Hematopoietic multipotent progenitor cell treated with erythropoietin and hydrocortisone succinate and interleukin-3 and kit ligand, for 4 days (in vitro differentiated cells): ENCODE data around the gene HPCAL1.
A peak's percentile ranks its signal among the peaks of the same experiment; 100 is the strongest.

ENCODE experiments used
- DNase-seq: peaks from one replicate; pipeline ENCODE4 v3.0.0-alpha.2; 2015

HPCAL1 gene

DNA sequence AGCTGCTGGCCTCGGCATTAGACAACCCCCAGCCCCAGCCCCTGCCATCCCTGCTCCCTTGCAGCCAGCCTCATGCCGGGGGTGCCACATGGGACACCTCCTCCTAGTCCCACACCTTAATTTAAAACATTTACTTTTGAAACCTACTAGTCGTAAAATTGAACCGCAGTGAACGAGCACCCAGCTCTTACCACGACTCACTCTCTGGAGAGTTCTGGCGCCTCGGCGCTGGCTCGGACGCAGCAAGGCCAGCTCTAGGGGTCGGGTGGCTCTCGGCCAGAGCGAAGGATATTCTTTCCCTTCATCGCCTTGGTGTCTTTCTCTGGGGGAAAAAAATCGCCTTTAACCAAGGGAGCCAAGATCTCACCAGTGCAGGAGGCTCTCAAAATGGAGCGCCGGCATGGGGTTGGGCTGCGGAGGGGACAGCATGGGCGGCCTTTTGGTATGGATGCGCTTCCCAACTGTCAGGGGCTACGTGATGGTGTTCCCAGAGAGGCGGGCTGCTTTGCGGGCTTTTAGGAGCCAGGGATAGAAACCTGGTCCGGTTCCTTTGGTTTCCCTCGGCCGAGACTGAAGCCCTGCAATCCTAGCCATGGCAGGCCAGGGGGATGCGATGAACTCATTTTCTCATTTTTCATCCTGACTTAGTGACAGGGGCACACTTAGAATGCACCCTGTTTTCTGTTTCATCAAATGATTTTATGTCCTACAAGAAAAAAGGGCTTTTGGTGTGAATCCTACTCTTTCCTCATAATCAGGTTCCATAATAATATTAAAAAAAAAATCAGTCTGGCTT lies 2.0 kb downstream of the HPCAL1 start:
- DNase-seq = no peak

DNA sequence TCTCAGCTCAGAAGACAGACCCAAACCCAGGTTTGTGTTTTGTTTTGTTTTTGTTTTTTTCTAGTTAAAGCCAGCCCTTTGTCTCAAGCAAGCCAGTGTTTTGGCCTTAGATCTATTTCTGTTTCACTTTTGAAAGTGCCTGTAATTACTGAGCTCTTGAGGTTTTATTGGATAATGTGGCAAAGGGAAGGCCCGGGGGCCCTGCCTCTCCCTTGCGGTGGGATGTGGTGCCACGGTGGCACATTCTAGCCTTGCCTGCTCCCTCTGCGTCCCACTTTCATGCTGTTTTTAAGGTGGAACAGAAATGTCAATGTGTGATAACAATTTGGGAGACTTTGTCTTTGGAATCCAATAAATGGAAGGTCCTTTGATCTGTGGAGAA lies 2.5 kb downstream of the HPCAL1 start:
- peak; percentile 69 for DNase-seq

DNA sequence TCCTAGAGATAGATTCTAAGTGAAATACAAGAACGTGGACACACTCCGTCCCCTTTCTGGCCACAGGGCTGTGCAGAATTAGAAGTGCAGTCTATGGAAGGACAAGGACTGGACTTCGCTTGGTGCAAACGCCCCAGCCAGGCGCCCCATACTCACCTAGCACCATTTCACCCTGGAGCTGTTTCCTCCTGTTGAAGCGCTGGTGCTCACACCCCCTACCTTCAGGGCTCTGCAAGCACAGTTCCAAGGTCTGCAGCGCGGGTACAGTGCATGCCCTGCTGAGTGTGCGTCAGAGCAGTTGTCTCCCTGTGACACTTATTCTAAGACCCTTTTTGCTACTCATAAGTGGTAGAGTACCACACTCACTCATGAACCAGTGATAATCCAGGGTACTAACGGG lies 3.0 kb downstream of the HPCAL1 start:
- no peak for DNase-seq

GRCh38 chr2:10306901-10307463 lies 4.3 kb downstream of the HPCAL1 start:
- DNase-seq = no peak

DNA sequence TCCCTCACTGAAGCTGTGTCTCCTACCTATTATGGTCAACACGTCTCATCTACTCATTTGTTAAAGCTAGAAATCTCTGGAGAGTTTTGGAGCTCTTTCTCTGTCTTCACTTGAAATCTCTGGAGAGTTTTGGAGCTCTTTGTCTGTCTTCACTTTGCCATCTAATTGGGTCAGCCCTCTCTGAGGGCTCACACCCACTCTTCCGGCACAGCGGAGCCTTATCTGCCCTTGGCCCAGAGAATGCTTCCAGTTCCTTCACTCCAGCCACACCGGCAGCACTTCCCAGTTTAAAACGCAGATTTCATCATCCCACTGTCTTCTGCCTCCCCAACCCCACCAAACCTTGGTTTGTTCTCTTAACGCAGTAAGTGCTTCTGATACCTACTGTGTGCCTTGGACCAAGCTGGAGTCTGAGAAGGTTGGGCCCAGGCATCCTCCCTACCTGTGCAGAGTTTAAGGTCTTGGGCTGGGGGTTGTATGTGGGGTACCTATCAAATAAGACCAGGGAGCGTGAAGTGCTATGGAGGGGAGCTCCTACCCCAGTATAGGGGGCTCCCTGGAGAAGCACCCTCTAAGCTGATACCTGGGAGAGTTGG lies 5.0 kb downstream of the HPCAL1 start:
- DNase-seq = peak; percentile 66

DNA sequence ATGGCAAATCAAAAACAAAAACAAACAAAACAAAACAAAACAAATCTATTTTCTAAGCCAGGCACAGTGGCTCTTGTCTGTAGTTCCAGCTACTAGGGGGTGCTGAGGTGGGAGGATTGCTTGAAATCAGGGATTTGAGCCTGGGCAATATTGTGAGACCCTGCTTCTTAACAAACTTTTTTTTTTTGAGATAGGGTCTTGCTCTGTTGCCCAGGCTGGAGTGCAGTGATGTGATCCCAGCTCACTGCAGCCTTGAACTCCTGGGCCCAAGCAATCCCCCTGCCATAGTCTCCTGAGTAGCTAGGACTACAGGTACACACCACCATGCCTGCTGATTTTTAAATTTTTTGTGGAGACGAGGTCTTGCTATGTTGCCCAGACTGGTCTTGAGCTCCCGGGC lies 6.2 kb downstream of the HPCAL1 start:
- no peak for DNase-seq

- no peak for DNase-seq
Observed at GRCh38 chr2:10309286-10309685, 6.6 kb downstream of the HPCAL1 start.

GRCh38 chr2:10310309-10310888 lies 7.7 kb downstream of the HPCAL1 start:
- DNase-seq = no peak

GRCh38 chr2:10311736-10312135 lies 9.0 kb downstream of the HPCAL1 start:
- no peak for DNase-seq

GRCh38 chr2:10312437-10312957 lies 9.8 kb downstream of the HPCAL1 start:
- no peak for DNase-seq

DNA sequence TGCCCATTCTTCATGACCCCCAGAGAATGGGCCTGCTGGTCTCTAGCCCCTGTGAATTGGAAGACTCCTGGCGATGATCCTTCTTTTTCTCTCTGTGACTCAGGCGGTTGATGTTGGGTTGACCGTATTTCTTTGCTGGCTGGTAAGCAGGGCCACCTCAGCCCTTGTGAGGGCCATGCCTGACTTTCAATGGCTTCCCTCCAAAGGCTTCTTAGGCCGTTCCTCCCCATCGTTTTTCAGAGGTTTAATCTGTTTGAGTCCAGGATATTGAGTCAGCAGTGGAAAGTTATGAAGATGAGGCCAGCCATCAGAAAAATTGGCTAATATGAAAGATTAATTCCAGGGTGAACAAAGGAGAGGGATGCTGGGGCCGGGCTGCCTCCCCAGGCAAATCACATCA lies 13.6 kb downstream of the HPCAL1 start:
- no peak for DNase-seq

DNA sequence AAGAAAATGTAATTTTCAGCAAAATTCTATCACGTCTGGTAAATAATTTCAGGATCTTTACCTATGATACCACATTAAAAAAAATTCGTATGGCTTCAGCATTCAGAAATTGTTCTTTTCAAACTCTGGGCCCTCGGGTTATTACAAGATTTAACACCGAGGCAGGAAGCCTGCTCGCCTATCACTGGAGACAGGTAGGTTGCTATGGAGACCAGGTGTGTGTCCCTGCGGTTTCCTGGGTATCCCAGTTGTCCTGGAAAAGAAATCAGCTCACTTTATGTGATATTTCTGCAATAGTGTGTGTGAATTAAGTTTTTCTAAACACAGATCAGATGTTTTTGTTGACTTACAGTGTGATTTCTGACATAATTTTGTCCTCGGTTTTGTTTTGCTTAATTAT lies 14.2 kb downstream of the HPCAL1 start:
- DNase-seq = no peak

DNA sequence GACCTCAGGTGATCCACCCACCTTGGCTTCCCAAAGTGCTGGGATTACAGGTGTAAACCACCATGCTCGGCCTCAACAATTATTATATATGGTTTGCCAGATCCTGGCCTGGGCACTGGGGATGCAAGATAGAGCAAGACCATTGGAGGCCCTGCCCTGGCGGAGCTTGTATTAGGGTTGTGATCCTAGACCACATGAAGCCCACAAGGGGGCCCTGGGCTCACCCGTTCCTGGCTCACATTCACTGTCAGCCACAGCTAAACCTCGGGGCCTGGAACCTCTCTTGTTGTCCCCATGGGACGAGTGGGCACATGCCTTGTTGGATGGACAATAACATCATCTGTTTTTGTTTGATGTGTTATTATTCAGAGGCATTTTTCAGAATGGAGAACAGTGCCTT lies 14.9 kb downstream of the HPCAL1 start:
- peak; percentile 31 for DNase-seq

- DNase-seq = no peak
Observed at GRCh38 chr2:10318345-10318744, 15.6 kb downstream of the HPCAL1 start.

GRCh38 chr2:10319892-10320574 lies 17.3 kb downstream of the HPCAL1 start:
- DNase-seq = no peak

GRCh38 chr2:10320575-10320931 lies 17.8 kb downstream of the HPCAL1 start:
- DNase-seq = no peak

DNA sequence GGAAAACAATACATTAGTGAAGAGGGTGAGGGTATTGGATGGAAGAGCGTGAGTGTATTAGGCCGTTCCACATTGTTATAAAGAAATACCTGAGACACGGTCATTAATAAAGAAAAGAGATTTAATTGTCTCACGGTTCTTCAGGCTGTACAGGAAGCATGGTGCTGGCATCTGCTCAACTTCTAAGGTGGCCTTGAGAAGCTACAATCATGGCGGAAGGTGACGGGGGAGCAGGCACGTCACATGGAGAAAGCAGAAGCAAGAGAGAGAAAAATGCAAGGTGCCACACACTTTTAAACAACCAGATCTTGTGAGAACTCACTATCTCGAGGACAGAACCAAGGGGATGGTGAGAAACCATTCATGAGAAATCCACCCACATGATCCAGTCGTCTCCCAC lies 18.2 kb downstream of the HPCAL1 start:
- no peak for DNase-seq

- DNase-seq = no peak
Observed at GRCh38 chr2:10321622-10322021, 18.9 kb downstream of the HPCAL1 start.

- no peak for DNase-seq
Observed at GRCh38 chr2:10322481-10322880, 19.8 kb downstream of the HPCAL1 start.

DNA sequence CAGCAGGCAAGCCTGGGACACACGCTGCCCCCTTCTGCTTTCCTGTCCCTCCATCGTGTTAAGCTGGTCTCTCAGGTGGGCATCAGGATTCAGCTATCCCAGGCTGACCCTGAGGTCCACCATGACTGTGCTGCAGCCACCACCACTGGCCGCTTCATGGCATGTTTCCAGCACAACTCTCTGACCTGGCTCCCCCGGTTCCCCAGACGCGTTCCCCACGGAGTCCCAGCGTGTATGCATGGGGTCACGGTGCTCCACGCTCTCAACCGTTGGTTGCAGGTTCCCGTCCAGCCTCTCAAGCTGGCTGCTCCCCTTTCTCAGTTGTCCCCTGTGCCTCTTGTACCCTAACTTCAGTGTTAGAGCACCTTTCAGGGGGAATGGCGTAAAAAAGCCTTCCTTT lies 20.3 kb downstream of the HPCAL1 start:
- DNase-seq = no peak

DNA sequence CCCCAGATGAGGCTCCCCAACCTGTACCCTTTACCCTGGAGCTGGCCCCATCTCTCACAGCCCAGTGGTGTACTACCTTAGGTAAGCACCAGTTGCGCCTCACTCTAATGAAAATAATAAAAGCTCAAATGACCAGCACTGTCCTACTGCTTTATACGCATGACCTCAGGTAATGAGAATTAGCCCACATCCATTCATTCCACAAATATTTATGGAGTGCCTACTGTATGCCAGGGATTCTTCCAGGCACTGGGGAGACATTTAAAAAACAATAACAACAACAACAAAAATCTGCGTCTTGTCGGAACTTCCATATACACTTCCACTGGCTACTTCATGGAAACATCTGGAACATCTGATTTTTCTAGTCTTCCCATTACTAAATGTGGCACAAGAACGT lies 20.8 kb downstream of the HPCAL1 start:
- no peak for DNase-seq

DNA sequence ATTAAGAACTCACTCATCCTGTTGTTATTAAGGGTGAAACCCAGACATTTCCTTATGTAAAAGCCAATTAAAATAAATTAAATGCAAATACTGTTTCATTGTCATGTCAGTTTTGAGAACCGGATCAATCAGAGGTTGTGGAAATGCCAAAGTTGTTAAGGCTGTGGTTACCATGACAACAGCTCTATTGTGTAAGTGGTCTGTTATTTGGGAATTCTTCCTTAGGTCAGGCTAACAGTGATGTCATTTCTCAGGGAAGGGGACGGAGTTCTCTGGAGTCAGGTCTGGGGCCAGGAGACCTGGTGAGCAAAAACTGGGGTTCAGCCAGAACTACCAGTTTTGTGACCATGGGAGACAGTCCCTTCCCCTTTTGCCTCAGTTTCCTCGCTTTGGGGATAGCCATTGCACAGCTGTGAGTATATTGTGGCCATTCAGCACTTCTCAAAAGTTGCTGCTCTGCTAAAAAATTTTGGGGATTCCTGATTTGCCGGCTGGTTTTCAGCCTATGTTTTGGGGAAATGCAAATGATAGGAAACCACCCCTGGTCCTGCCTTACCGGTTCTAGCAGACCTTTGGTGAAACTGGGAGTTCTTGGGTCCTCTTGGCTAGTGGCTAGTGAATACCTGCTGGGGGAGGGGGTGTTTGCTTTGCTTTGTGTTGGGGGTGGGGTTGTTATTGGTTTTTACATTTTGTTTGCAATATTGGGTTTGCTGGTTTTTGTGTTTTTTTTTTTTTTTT lies 21.6 kb downstream of the HPCAL1 start:
- DNase-seq = no peak
